Measurements from ENCODE around the gene MORN1.
"Not testable (repeated sequence)": the region's sequence is repeated elsewhere in the genome, so short reads cannot be mapped to it uniquely, and the experiment has no call there.

Gene MORN1

GRCh38 chr1:2391041-2391930, at the start of gene MORN1, which contains the start of gene RER1:
Gene MORN1 (minus strand): TSS chr1:2391554. CDS start chr1:2391533, 21 bp downstream.
Gene RER1 (plus strand): TSS chr1:2391841. CDS start chr1:2395791, 3,950 bp downstream.
- DNase-seq, result peak; percentile 100

- DNase-seq, result not testable (repeated sequence)
These were observed 49.0 kb upstream of the MORN1 start for GRCh38 chr1:2440346-2440745.

GRCh38 chr1:2439369-2439768, 48.0 kb upstream of the MORN1 start:
- no peak for DNase-seq

GRCh38 chr1:2438641-2439040, 47.3 kb upstream of the MORN1 start:
- DNase-seq, result no peak

GRCh38 chr1:2438038-2438437, 46.7 kb upstream of the MORN1 start:
- DNase-seq, result no peak

- no peak for DNase-seq
These were observed 46.3 kb upstream of the MORN1 start for GRCh38 chr1:2437617-2438016.

- DNase-seq, result no peak
These were observed 45.5 kb upstream of the MORN1 start for GRCh38 chr1:2436876-2437275.

GRCh38 chr1:2435746-2436355, 44.5 kb upstream of the MORN1 start:
- no peak for DNase-seq

- DNase-seq, result no peak
These were observed 43.7 kb upstream of the MORN1 start for GRCh38 chr1:2435091-2435490.

- no peak for DNase-seq
These were observed 42.7 kb upstream of the MORN1 start for GRCh38 chr1:2433936-2434655.

- no peak for DNase-seq
These were observed 41.8 kb upstream of the MORN1 start for GRCh38 chr1:2433196-2433595.

- DNase-seq, result no peak
These were observed 41.1 kb upstream of the MORN1 start for GRCh38 chr1:2432441-2432844.

- DNase-seq, result no peak
These were observed 40.2 kb upstream of the MORN1 start for GRCh38 chr1:2431518-2431917.

- no peak for DNase-seq
These were observed 39.7 kb upstream of the MORN1 start for GRCh38 chr1:2431103-2431502.

GRCh38 chr1:2430592-2430973, 39.2 kb upstream of the MORN1 start:
- DNase-seq, result no peak

- no peak for DNase-seq
These were observed 38.6 kb upstream of the MORN1 start for GRCh38 chr1:2429780-2430591.

- DNase-seq, result no peak
These were observed 37.1 kb upstream of the MORN1 start for GRCh38 chr1:2428490-2428889.

- no peak for DNase-seq
These were observed 36.6 kb upstream of the MORN1 start for GRCh38 chr1:2427976-2428375.

GRCh38 chr1:2427051-2427450, 35.7 kb upstream of the MORN1 start:
- DNase-seq, result no peak

- no peak for DNase-seq
These were observed 35.2 kb upstream of the MORN1 start for GRCh38 chr1:2426540-2426939.

GRCh38 chr1:2425892-2426291, 34.5 kb upstream of the MORN1 start:
- no peak for DNase-seq

- DNase-seq, result no peak
These were observed 31.2 kb upstream of the MORN1 start for GRCh38 chr1:2422523-2422922.

- no peak for DNase-seq
These were observed 28.1 kb upstream of the MORN1 start for GRCh38 chr1:2419416-2419815.

All from right forelimb (tissue), 1 donor.